ENCODE measurements around the gene PLA2G2F. TPM values are rescaled to one million over a fixed set of nuclear protein-coding genes. Genes with fewer than 3 reads are reported as not detected.

PLA2G2F gene
- total RNA-seq, 2 donors from 2014 or later: not detected

DNA sequence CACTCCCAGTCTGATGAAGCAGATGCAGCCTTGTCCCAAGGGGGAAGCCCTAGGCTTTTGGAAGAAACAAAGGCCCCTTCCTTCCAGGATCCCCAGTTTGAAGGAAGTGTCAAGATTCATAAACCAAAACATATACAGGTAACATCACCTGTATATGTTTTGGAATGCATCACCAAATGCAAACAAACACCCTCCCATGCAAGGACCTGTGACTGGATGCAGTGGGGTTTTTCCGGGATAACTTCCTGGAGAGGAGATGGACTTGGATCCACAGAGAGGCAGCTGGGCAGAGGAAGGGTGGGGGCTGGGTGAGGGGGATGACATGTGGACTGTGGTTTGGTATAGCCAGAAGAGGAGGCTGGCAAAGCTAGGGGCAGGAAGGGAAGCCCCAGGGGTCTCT, 1.5 kb upstream of the PLA2G2F start:
- TF ChIP-seq, protein P1, sequence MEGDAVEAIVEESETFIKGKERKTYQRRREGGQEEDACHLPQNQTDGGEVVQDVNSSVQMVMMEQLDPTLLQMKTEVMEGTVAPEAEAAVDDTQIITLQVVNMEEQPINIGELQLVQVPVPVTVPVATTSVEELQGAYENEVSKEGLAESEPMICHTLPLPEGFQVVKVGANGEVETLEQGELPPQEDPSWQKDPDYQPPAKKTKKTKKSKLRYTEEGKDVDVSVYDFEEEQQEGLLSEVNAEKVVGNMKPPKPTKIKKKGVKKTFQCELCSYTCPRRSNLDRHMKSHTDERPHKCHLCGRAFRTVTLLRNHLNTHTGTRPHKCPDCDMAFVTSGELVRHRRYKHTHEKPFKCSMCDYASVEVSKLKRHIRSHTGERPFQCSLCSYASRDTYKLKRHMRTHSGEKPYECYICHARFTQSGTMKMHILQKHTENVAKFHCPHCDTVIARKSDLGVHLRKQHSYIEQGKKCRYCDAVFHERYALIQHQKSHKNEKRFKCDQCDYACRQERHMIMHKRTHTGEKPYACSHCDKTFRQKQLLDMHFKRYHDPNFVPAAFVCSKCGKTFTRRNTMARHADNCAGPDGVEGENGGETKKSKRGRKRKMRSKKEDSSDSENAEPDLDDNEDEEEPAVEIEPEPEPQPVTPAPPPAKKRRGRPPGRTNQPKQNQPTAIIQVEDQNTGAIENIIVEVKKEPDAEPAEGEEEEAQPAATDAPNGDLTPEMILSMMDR (conservative IDR thresholded peaks at IDR 0.05): no peak
- Mint-ChIP-seq H3K4me3 (no peak overlapping the region), H3K27me3 (ENCODE audit: insufficient read depth) (peaks cover 1% of the 10 kb centered on the region), H3K27ac (no peak overlapping the region), H3K9me3 (peaks cover 4% of the 10 kb centered on the region), H3K4me1 (no peaks in the 10 kb centered on the region), H3K36me3 (ENCODE audit: low read depth) (no peaks in the 10 kb centered on the region)
- no peaks in the 10 kb centered on the region for H3K27me3 ChIP-seq (ENCODE audit: control insufficient read depth, insufficient read depth, low read length, poor library complexity, severe bottlenecking)
- no peaks in the 10 kb centered on the region for H3K36me3 ChIP-seq (ENCODE audit: control insufficient read depth, insufficient read depth, low read length)
- no peaks in the 10 kb centered on the region for H3K4me1 ChIP-seq (ENCODE audit: control insufficient read depth, insufficient read depth, low read length)
- no peak overlapping the region for H3K9ac ChIP-seq (ENCODE audit: extremely low read depth, low read length, poor library complexity, severe bottlenecking)
- no peak for DNase-seq
- no peak overlapping the region for H3K27ac ChIP-seq (ENCODE audit: low read depth, low read length)
- 84% methylated on average over 1 of the region's 1 CpG; no CpG with 5 or more reads in 1 of the 2 experiments for WGBS, 2 experiments (ENCODE audit: insufficient coverage in 1 of 2, insufficient read length in 1 of 2)
- no peaks in the 10 kb centered on the region for H3K9me3 ChIP-seq (ENCODE audit: control insufficient read depth, low read length)
- H3K4me3 ChIP-seq (ENCODE audit: low read length): no peak overlapping the region

DNA sequence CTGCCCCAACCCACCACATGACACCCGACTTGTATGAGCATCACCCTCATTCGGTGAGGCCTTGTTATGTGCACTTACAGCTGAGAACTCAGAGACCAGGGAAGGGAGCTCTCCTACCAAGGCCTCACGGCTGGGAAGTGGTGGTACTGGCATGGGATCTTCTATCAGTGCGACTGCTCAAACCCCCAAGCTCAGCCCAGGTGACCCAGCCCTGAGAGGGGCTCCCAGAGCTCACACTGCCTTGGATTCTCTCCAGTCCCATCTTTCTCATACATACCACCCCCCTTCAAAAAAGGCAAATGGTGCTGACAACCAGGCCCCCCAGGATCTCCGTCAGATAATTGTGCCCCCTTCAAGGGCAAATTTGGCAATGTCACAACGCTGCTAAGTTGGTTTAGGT, 777 bp upstream of the PLA2G2F start:
- Mint-ChIP-seq H3K4me3 (no peak overlapping the region), H3K27me3 (ENCODE audit: insufficient read depth) (peaks cover 1% of the 10 kb centered on the region), H3K4me1 (no peaks in the 10 kb centered on the region), H3K36me3 (ENCODE audit: low read depth) (no peaks in the 10 kb centered on the region), H3K9me3 (peaks cover 4% of the 10 kb centered on the region), H3K27ac (no peak overlapping the region)
- no peaks in the 10 kb centered on the region for H3K27me3 ChIP-seq (ENCODE audit: control insufficient read depth, insufficient read depth, low read length, poor library complexity, severe bottlenecking)
- no peaks in the 10 kb centered on the region for H3K36me3 ChIP-seq (ENCODE audit: control insufficient read depth, insufficient read depth, low read length)
- TF ChIP-seq, protein P1 (conservative IDR thresholded peaks at IDR 0.05): no peak
- no peak for DNase-seq
- no peaks in the 10 kb centered on the region for H3K9me3 ChIP-seq (ENCODE audit: control insufficient read depth, low read length)
- H3K27ac ChIP-seq (ENCODE audit: low read depth, low read length): no peak overlapping the region
- no peaks in the 10 kb centered on the region for H3K4me1 ChIP-seq (ENCODE audit: control insufficient read depth, insufficient read depth, low read length)
- WGBS, 2 experiments (ENCODE audit: insufficient coverage in 1 of 2, insufficient read length in 1 of 2): 92% methylated on average over 6 of the region's 6 CpGs; no CpG with 5 or more reads in 1 of the 2 experiments
- no peak overlapping the region for H3K9ac ChIP-seq (ENCODE audit: extremely low read depth, low read length, poor library complexity, severe bottlenecking)
- no peak overlapping the region for H3K4me3 ChIP-seq (ENCODE audit: low read length)

DNA sequence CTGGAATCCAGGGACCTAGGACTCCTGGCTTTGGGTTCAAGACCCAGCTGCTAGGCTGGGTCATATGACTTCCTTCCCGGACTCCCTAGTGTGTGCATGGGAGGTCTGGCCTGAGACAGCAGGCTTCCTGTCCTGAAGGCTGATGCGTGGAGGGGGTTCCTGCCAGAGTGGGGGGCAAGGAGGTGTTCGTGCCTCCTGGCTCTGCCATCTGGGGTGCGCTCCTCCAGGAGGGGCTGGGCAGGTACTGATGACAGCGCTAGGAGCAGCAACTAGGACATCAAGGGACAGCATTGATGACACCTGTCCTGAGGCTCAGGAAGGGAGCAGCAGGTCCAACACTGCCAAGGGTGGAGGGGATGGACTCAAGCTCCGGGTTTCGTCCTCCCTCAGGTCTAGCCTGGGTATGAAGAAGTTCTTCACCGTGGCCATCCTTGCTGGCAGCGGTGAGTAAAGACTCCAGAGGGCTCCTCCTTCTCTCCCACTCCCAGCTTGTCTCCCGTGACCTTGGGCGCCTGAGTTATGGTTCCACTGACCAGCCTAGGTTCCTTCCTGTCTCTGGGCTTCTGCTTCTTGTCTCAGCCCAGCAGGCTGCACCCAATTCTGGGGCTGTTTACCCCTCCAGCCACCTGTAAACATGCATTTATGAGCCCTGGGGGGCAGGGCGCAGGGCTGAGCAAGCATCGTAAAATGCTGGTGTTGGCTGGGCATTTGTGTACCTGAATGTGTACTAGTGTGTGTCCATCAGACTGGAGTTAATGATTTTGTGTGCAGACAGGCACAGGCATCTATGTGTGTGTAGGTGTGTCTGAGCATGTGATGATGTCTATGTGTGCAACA, 871 bp downstream of the PLA2G2F start:
- no peaks in the 10 kb centered on the region for H3K36me3 ChIP-seq (ENCODE audit: control insufficient read depth, insufficient read depth, low read length)
- no peaks in the 10 kb centered on the region for H3K4me1 ChIP-seq (ENCODE audit: control insufficient read depth, insufficient read depth, low read length)
- no peak for DNase-seq
- H3K27ac ChIP-seq (ENCODE audit: low read depth, low read length): no peak overlapping the region
- H3K27me3 Mint-ChIP-seq (ENCODE audit: insufficient read depth): peaks cover 1% of the 10 kb centered on the region
- H3K4me3 Mint-ChIP-seq: no peak overlapping the region
- 91 to 94% methylated on average over 7 to 13 of the region's 13 CpGs for WGBS, 2 experiments (ENCODE audit: insufficient coverage in 1 of 2, insufficient read length in 1 of 2)
- H3K9me3 Mint-ChIP-seq: peaks cover 4% of the 10 kb centered on the region
- H3K9me3 ChIP-seq (ENCODE audit: control insufficient read depth, low read length): no peaks in the 10 kb centered on the region
- no peak overlapping the region for H3K4me3 ChIP-seq (ENCODE audit: low read length)
- TF ChIP-seq, protein P1 (conservative IDR thresholded peaks at IDR 0.05): no peak
- no peaks in the 10 kb centered on the region for H3K27me3 ChIP-seq (ENCODE audit: control insufficient read depth, insufficient read depth, low read length, poor library complexity, severe bottlenecking)
- H3K4me1 Mint-ChIP-seq: no peaks in the 10 kb centered on the region
- H3K27ac Mint-ChIP-seq: no peak overlapping the region
- no peaks in the 10 kb centered on the region for H3K36me3 Mint-ChIP-seq (ENCODE audit: low read depth)
- H3K9ac ChIP-seq (ENCODE audit: extremely low read depth, low read length, poor library complexity, severe bottlenecking): no peak overlapping the region

Data from endodermal cell (in vitro differentiated cells).